Duodenal mucosa (tissue), 2 donors: Measurements from ENCODE around the gene KCNJ4.

ENCODE experiments used
- H3K27ac ChIP-seq: one replicate; pipeline ENCODE4 v1.7.0; 2013; ENCODE audit warnings: low read depth, low read length
- H3K27me3 ChIP-seq, 2 donors: one replicate each; pipeline ENCODE4 v1.7.0; 2013; ENCODE audit warnings: low read length in 2 of 2, control low read depth in 1 of 2; ENCODE audit not compliant: insufficient read depth in 2 of 2, control insufficient read depth in 1 of 2
- H3K36me3 ChIP-seq, 2 donors: one replicate each; pipeline ENCODE4 v1.7.0; 2013; ENCODE audit warnings: low read length in 2 of 2, control low read depth in 1 of 2; ENCODE audit not compliant: insufficient read depth in 2 of 2, control insufficient read depth in 1 of 2
- H3K4me1 ChIP-seq, 2 donors: one replicate each; pipeline ENCODE4 v1.7.0; 2013; ENCODE audit warnings: low read length in 2 of 2, control low read depth in 1 of 2; ENCODE audit not compliant: insufficient read depth in 2 of 2, control insufficient read depth in 1 of 2
- H3K4me3 ChIP-seq, 2 donors: one replicate each; pipeline ENCODE4 v1.7.0; 2013; ENCODE audit warnings: low read length in 2 of 2, low read depth in 1 of 2
- H3K9ac ChIP-seq, 2 donors: one replicate each; pipeline ENCODE4 v1.7.0; 2013; ENCODE audit warnings: low read length in 2 of 2, low read depth in 1 of 2
- H3K9me3 ChIP-seq, 2 donors: one replicate each; pipeline ENCODE4 v1.7.0; 2013; ENCODE audit warnings: low read length in 2 of 2, control low read depth in 1 of 2; ENCODE audit not compliant: control insufficient read depth in 1 of 2

Gene KCNJ4

DNA sequence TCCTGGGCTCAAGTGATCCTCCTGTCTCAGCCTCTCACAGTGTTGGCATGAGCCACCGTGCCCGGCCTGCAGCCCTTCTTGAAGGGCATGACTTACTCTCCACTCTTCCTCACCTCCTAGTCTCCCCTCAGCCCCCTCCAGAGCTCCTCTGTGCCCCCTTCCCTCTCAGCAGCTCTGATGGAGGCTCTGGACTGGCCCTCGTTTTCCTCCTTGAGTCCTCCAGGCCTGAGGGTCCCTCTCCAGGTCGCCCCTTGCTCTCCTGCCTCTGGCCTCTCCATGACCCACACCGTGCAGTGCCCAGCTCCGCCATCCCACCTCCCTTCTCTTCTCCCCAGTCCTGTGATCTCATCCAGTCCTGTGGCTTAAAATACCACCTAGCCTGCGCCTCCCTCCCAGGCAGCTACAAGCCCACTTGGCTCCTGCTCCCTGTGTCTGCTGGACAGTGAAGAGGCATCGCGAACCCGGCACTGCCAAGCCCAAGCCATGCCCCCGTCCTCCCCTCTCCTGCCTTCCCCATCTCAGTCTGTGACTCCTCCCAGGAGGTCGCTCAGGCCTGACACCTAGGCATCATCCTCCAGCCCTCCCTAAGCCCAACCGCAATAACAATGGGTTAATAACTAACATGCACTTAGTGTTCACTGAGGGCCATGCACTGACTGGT lies 11.9 kb downstream of the KCNJ4 start:
- peaks cover 8 to 24% of the 10 kb centered on the region in 2 donors for H3K27me3 ChIP-seq
- H3K36me3 ChIP-seq: no peaks in the 10 kb centered on the region
- H3K4me1 ChIP-seq: no peaks in the 10 kb centered on the region
- H3K4me3 ChIP-seq: no peak overlapping the region
- no peak overlapping the region for H3K9ac ChIP-seq
- no peak overlapping the region for H3K27ac ChIP-seq
- H3K9me3 ChIP-seq: no peaks in the 10 kb centered on the region

DNA sequence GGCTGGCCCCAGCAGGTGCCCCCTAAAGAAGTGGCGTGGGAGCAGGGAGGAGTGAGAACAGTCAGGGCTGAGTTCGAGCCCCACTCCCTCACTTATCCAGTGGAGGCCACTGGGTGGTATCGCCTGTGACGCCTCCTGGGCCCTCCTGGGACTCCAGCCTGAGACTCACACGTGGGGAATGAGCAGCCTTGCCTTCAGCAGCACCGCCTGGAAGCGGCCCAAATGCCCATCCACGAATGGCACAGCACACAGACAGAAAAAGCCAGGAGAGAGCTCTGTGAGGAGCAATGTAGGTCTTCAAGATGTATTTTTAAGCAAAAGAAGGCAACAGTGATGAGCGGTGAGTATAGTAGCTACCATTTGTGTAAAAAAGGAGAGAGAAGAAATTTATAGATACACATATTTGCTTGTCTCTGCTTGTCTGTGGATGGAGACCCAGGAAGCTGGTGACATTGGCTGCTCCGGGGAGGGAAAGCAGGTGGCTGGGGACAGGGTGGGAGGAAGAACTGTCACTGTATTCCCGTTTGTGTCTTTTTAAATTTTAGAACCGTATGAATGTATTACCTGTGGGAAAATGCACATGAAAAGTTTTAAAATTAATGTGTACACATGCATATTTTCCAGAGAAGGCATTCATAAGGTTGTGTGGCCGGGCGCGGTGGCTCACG lies 13.2 kb downstream of the KCNJ4 start:
- Histone ChIP-seq H3K9ac (no peak overlapping the region), H3K27ac (no peak overlapping the region), H3K9me3 (no peaks in the 10 kb centered on the region), H3K27me3 (peaks cover 8 to 24% of the 10 kb centered on the region in 2 donors), H3K36me3 (no peaks in the 10 kb centered on the region), H3K4me3 (no peak overlapping the region), H3K4me1 (no peaks in the 10 kb centered on the region)

DNA sequence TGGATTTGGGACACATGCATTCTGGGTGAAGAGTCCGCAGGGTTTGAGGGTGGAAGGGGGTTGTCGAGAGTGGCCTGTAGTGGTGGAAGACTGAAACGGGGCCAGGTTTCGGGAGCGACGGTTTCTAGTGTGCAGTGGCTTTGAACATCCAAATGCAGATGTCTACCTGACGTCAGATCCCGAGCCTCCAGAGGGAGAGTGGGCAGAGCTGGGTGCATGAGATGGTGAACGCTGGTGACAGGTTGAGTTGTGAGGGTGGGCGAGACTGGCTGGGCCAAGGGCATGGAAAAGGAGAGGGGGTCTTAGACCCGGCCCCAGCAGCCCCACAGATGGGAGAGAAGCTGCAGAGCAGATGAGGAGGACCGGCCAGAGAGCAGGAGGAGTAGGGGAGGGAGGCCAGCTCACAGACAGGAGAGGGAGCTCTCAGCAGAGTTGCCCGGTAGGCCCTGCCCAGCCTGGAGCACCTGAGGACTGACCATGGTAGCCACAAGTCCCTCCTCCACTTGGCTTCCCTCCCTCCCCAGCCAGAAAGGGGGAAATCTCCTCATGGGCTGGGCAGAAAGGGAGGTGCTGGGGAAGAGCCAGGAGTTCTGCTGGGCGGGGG lies 14.2 kb downstream of the KCNJ4 start:
- Histone ChIP-seq H3K4me1 (no peaks in the 10 kb centered on the region), H3K36me3 (no peaks in the 10 kb centered on the region), H3K9ac (no peak overlapping the region), H3K4me3 (no peak overlapping the region), H3K27me3 (peaks cover 8 to 24% of the 10 kb centered on the region in 2 donors), H3K9me3 (no peaks in the 10 kb centered on the region), H3K27ac (no peak overlapping the region)

DNA sequence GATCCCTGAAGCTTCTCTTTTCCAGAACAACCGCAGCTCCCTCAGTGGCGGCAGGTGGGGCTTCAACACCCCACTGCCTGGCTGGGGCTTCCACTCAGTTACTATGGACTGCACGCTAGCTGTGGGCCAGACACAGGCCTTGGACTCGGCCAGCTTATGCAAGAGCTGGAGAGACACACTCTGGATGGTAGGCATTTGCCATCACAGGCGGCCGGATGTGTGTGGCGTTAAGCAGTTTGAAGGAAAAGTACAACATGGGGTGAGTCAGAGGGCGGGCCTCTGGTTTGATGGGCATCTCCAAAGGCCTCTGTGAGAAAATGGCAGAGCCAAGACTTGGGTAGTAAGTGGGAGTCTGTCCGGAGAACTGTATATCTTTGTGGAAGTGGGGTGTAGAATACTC lies 17.6 kb downstream of the KCNJ4 start:
- no peaks in the 10 kb centered on the region for H3K36me3 ChIP-seq
- H3K4me3 ChIP-seq: no peak overlapping the region
- no peak overlapping the region for H3K27ac ChIP-seq
- no peak overlapping the region for H3K9ac ChIP-seq
- H3K27me3 ChIP-seq: peaks cover 0 to 6% of the 10 kb centered on the region in 2 donors
- H3K9me3 ChIP-seq: no peaks in the 10 kb centered on the region
- H3K4me1 ChIP-seq: no peaks in the 10 kb centered on the region

DNA sequence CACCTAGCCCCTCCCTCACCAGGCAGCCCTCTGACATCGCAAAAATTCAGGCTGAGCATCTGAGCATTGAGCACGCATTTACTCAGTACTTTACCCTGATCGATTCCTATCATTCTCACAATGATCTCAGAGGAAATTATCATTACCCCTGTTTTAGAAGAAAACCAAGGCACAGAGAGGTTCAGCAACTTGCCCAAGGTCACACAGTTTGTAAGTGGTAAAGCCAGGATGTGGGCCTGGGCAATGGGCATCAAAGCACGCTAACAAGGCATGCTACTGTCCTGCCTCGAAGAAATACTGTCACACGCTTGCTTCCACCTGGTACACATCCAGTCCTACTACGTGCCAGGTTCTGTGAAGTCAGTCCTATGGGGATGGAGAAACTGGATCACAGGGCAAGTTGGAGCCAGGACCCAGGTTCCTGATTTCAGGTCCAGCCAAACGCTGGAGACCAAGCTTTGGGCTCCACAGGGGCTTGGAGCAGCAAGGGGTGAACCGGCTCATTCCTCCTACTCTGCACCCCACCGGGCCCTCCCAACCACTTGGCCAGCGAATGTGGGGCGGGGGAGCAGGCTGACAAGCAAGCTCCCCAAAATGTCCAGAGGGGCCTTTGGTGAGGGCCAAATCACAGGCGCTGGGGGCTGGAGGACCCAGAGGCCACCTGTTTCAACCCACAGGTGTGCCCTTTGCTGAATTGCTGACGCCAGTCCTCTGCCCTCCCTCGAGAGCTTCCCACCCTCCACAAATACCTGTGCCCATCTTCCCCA lies 18.2 kb downstream of the KCNJ4 start:
- H3K4me3 ChIP-seq: no peak overlapping the region
- H3K4me1 ChIP-seq: no peaks in the 10 kb centered on the region
- H3K9me3 ChIP-seq: no peaks in the 10 kb centered on the region
- H3K36me3 ChIP-seq: no peaks in the 10 kb centered on the region
- no peak overlapping the region for H3K27ac ChIP-seq
- H3K9ac ChIP-seq: no peak overlapping the region
- peaks cover 0 to 6% of the 10 kb centered on the region in 2 donors for H3K27me3 ChIP-seq

DNA sequence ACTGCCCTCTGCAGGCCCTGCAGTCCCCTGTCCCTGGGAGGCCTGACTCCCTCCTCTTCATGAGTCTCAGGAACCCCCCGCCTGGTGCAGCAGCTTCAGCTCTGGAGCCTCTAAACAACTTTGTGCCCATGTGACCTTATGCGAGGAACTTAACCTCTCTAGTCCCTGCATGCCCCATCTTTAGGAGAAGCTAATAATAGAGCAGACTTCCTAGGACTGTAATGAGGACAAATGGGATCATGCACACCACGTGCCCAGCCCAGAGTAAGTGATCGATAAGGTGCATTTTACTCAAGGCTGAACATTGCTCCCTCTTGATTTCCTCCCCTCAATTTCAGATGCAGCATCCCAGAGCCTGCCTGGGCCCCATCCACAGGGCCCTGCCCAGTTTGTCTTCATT lies 19.0 kb downstream of the KCNJ4 start:
- Histone ChIP-seq H3K4me3 (no peak overlapping the region), H3K9ac (no peak overlapping the region), H3K9me3 (no peaks in the 10 kb centered on the region), H3K27me3 (peaks cover 0 to 6% of the 10 kb centered on the region in 2 donors), H3K36me3 (no peaks in the 10 kb centered on the region), H3K27ac (no peak overlapping the region), H3K4me1 (no peaks in the 10 kb centered on the region)

DNA sequence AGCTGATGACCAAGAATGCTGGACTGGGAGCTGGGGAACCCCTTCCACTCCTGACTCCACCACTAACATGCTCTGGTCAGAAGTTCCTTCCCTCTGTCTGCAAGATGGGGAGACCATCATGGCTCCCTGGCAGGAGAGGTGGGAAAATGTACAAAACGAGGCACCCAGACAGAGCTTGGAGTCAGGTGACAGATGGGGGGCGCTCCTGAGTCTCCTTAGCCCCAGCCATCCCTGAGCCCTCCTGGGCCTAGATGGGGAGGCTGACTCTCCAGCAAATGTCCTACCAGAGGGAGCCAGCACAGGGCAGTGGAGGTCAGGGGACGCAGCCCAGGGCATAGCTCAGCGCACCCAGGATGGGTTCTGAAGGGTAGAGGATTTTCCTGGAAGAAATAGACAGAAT lies 20.0 kb downstream of the KCNJ4 start:
- Histone ChIP-seq H3K4me1 (no peaks in the 10 kb centered on the region), H3K9me3 (no peaks in the 10 kb centered on the region), H3K27ac (no peak overlapping the region), H3K9ac (no peak overlapping the region), H3K4me3 (no peak overlapping the region), H3K36me3 (no peaks in the 10 kb centered on the region), H3K27me3 (peaks cover 0 to 6% of the 10 kb centered on the region in 2 donors)

DNA sequence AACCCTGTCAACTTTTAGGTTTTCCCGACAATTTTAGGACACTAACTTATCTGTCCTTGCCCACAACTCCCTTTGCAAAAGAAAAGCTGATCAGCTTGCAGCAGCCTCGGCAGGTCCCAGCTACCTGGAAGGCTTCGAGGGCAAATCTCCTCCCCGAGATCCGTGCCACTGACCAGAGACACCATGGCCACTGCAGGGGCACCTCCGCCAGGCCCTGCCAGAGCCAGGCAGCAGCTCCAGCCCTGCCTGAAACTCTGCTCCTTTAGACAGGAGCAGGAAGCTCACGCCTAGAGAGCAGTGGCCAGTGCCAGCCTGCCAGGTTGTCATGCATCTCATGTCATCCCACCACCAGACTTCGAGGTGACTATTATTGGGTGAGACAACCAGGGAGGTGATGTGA lies 21.1 kb downstream of the KCNJ4 start:
- peaks cover 0 to 6% of the 10 kb centered on the region in 2 donors for H3K27me3 ChIP-seq
- H3K9ac ChIP-seq: no peak overlapping the region
- no peaks in the 10 kb centered on the region for H3K36me3 ChIP-seq
- no peaks in the 10 kb centered on the region for H3K9me3 ChIP-seq
- no peak overlapping the region for H3K4me3 ChIP-seq
- no peak overlapping the region for H3K27ac ChIP-seq
- H3K4me1 ChIP-seq: no peaks in the 10 kb centered on the region

DNA sequence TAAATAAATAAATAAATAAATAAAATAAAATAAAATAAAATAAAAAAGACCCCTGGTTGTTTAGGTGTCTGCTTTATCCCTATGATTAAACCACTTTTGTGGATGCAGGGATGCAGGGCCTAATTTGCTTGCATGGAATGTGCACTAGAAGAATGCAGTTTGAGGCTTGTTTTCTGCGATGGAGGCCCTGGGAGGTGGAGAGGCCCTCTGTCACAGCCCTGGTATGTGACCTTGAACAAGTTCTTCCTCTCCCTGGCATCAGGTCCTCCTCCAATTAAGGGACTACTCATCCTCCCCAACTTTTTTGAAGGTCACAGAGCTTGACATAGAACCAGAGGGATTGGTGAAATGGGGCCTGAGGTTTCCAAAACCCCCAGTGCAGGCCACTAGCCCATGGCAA lies 22.7 kb downstream of the KCNJ4 start:
- Histone ChIP-seq H3K27ac (no peak overlapping the region), H3K9ac (no peak overlapping the region), H3K36me3 (no peaks in the 10 kb centered on the region), H3K4me1 (no peaks in the 10 kb centered on the region), H3K4me3 (no peak overlapping the region), H3K9me3 (no peaks in the 10 kb centered on the region), H3K27me3 (peaks cover 0 to 6% of the 10 kb centered on the region in 2 donors)
